Naive thymus-derived CD8-positive, alpha-beta T cell (primary cell): ENCODE measurements around the gene AIPL1. TPM values are rescaled to one million over a fixed set of nuclear protein-coding genes. Genes with fewer than 3 reads are reported as not detected.

Source experiments
- ATAC-seq, 2 donors: fragments of 150-1000 bp; cut with Tn5 transposase in 1 of 2; sonication (Bioruptor Pico), chemical (Tn5 transposase) in 1 of 2; 1 replicate in 1 of 2; 2 replicates in 1 of 2; pipeline ENCODE4 v1.10.0; 2021; ENCODE audit warnings: mild to moderate bottlenecking in 2 of 2, moderate library complexity in 2 of 2
- POLR2A ChIA-PET: fragments of 350-600 bp; sonication (Branson Sonifier 250); formaldehyde crosslinking; loops from one replicate; lab custom pipeline; 2021; ENCODE audit warnings: antibody characterized with exemption; lab: Charles Lee
- DNase-seq, 10 donors: peaks; one replicate each; pipeline versions ENCODE4 v3.0.0 to v3.0.0-alpha.2; 2020 to 2022
- H3K27ac Mint-ChIP-seq, 10 donors: one replicate each; pipeline ENCODE4 v1.8.0; 2020 to 2022; ENCODE audit warnings: mild to moderate bottlenecking in 10 of 10, mixed read lengths in 10 of 10, moderate library complexity in 4 of 10, inconsistent platforms in 1 of 10
- H3K27me3 Mint-ChIP-seq, 5 donors: one replicate each; pipeline ENCODE4 v1.8.0; 2021 to 2022; ENCODE audit warnings: mixed read lengths in 5 of 5
- H3K36me3 Mint-ChIP-seq, 3 donors: one replicate each; pipeline ENCODE4 v1.8.0; 2020 to 2022; ENCODE audit warnings: mixed read lengths in 3 of 3, mild to moderate bottlenecking in 2 of 3, inconsistent platforms in 1 of 3
- H3K4me1 Mint-ChIP-seq, 4 donors: one replicate each; pipeline ENCODE4 v1.8.0; 2021 to 2022; ENCODE audit warnings: mixed read lengths in 4 of 4
- H3K4me3 Mint-ChIP-seq, 10 donors: one replicate each; pipeline ENCODE4 v1.8.0; 2020 to 2022; ENCODE audit warnings: mild to moderate bottlenecking in 10 of 10, mixed read lengths in 10 of 10, moderate library complexity in 6 of 10, inconsistent platforms in 1 of 10
- H3K9me3 Mint-ChIP-seq, 9 donors: one replicate each; pipeline ENCODE4 v1.8.0; 2020 to 2022; ENCODE audit warnings: mixed read lengths in 9 of 9, mild to moderate bottlenecking in 3 of 9, inconsistent platforms in 1 of 9, moderate library complexity in 1 of 9
- polyA plus RNA-seq, 3 donors: library from polyadenylated mRNA; unstranded; fragments of 300-500 nt; fragmentation: Illumina TruSeq; gene quantifications; one replicate each; pipeline ENCODE4 v1.2.3, GENCODE V29; 2021
- total RNA-seq, 8 experiments: library from RNA in 2 of 8; stranded (reverse) in 2 of 8; gene quantifications; one replicate each; pipeline ENCODE4 v1.2.3 and lab custom pipeline; 2021 to 2026

AIPL1 gene
- total and polyA plus RNA-seq, 5 experiments from 2014 or later = not detected

DNA sequence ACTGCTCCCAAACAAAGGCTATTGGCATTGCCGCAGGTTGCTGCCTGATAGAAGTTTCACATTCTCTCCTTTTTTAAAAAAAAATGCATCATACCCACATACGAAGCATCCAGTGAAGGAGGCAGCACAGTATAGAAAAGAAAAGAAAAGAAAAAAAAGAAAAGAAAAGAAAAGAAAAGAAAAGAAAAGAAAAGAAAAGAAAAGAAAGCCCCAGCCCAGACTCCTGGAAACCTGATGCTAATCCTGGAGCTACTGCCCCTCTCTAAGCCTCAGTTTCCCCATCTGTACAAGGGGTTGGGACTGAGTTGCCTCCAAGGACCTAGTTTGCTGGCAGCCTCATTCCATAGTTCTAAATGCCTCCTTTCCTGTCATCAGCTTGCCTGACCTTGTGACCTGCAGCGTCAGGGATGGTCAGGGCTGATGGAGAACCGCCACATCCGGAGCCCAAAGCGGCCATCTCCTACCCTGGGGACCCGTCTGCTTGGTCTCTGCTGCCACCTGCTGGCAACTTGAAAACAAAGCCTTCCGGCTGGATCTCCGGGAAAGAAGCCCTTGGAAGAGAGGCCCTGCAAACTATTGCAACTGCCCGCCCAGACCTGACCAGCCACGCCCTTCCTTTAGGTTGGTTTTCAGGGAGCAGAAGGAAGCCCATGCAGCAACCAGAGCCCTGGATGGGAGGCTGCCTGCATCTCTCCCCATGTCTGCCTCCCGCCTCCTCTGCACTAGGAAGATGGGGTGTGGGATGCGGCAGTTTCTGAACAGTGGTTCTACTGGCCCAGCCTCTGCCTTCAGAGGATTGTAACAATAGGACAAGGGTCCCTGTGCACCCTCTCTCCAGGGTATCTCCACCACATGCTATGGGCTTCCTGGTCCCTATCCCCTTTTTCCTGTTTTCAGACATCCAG lies 13.0 kb downstream of the AIPL1 start:
- DNase-seq = peak; percentile 36 to 81 (median 60)
- peak; percentile 45 to 84 for ATAC-seq
- H3K4me3 Mint-ChIP-seq = no peak overlapping the region
- no peaks in the 10 kb centered on the region for H3K9me3 Mint-ChIP-seq
- peaks cover 1 to 8% (median 7%) of the 10 kb centered on the region in 4 donors for H3K4me1 Mint-ChIP-seq
- POLR2A ChIA-PET = interaction anchor here (0.7 kb wide), 1 partner anchor 9 kb away, joined by 3 read pairs; no protein-coding TSS in a partner anchor
- H3K27me3 Mint-ChIP-seq = peaks cover 2 to 21% (median 16%) of the 10 kb centered on the region in 5 donors
- peak overlapping the region in 3 of 10 donors; percentile 27 to 38 (median 34) for H3K27ac Mint-ChIP-seq
- H3K36me3 Mint-ChIP-seq = no peaks in the 10 kb centered on the region

- H3K4me1 Mint-ChIP-seq = peaks cover 1 to 7% (median 5%) of the 10 kb centered on the region in 4 donors
- H3K4me3 Mint-ChIP-seq = no peak overlapping the region
- peaks cover 3 to 24% (median 13%) of the 10 kb centered on the region in 5 donors for H3K27me3 Mint-ChIP-seq
- no peak overlapping the region for H3K27ac Mint-ChIP-seq
- H3K9me3 Mint-ChIP-seq = no peaks in the 10 kb centered on the region
- peak in 1 of 2 donors; percentile 50 for ATAC-seq
- DNase-seq = peak in 1 of 10 donors; percentile 10
- POLR2A ChIA-PET = no interaction called here
- no peaks in the 10 kb centered on the region for H3K36me3 Mint-ChIP-seq
Observed at GRCh38 chr17:6420173-6420641, 14.7 kb downstream of the AIPL1 start.

GRCh38 chr17:6415616-6416015 lies 19.3 kb downstream of the AIPL1 start:
- POLR2A ChIA-PET = no interaction called here
- Mint-ChIP-seq H3K4me1 (peaks cover 0 to 7% (median 2%) of the 10 kb centered on the region in 4 donors), H3K36me3 (no peaks in the 10 kb centered on the region), H3K27me3 (peaks cover 5 to 17% (median 11%) of the 10 kb centered on the region in 5 donors), H3K9me3 (no peaks in the 10 kb centered on the region), H3K27ac (no peak overlapping the region), H3K4me3 (no peak overlapping the region)
- ATAC-seq = no peak
- no peak for DNase-seq

DNA sequence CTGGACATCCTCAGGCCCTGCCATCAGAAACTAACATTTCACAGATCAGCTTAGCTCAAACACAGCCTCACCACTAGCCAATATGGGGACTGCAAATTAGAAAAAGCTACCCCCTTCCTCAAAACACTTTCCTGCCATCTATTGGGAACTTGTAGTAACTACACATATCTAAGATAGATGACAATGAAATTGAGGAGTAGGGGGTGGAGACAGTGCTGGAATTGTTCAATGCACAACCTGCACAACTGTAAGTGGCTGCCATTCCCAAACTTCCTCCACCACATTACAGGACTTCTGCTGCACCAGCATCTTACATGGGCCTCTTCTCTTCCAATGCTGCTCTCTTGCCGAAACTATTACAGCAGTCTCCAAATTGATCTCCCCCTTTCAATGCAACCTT lies 21.9 kb downstream of the AIPL1 start:
- Mint-ChIP-seq H3K27me3 (peaks cover 2 to 23% (median 8%) of the 10 kb centered on the region in 5 donors), H3K27ac (no peak overlapping the region), H3K4me1 (no peaks in the 10 kb centered on the region), H3K4me3 (no peak overlapping the region), H3K36me3 (no peaks in the 10 kb centered on the region), H3K9me3 (no peaks in the 10 kb centered on the region)
- DNase-seq = no peak
- POLR2A ChIA-PET = interaction anchor here (0.6 kb wide), 1 partner anchor 828 kb away, joined by 3 read pairs; the partner anchor contains the start of gene NLRP1
- ATAC-seq = no peak

GRCh38 chr17:6408735-6409134 lies 26.2 kb downstream of the AIPL1 start:
- Mint-ChIP-seq H3K4me3 (no peak overlapping the region), H3K27ac (no peak overlapping the region), H3K9me3 (no peaks in the 10 kb centered on the region), H3K4me1 (no peaks in the 10 kb centered on the region), H3K36me3 (no peaks in the 10 kb centered on the region), H3K27me3 (peaks cover 10 to 42% (median 25%) of the 10 kb centered on the region in 5 donors)
- POLR2A ChIA-PET = no interaction called here
- DNase-seq (no peak), ATAC-seq (no peak)

DNA sequence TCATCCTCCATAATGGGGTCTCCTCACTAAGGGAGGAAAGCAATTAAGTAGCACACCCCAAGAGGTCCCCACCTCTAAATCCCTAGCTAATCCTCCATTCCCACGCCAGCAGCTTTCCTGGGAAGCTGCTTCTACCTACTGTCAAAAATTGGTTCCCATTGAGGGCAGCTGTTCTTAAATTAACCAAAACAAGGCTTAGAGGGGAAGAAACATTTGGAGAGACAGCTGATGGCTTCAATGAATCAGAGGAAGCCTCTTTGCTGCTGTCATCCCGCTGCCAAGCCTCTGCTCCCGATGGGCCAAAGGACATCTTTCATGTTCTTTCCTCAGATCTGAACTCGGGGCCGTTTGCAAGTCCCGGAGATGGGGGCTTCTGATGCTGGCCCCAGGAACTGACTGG lies 26.6 kb downstream of the AIPL1 start:
- ATAC-seq = no peak
- POLR2A ChIA-PET = no interaction called here

DNA sequence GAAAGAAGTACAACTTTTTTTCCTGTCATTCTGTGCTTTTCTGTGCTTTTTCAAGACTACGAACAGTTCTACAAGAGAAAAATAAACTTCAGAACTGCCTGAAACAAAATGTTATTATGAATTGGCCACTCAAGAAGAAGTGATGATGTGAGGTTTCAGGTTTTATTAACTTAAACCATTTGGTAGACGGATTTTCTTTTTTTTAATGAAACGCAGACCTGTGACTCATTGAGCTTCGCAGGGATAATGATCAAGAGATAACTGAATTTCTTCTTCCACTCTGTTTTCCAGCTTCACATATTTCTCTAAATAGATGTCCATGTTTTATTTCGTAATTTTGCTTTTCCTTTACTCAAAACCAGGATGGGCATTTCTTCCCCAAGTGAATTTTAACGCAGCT lies 32.7 kb downstream of the AIPL1 start:
- no peaks in the 10 kb centered on the region for H3K4me1 Mint-ChIP-seq
- H3K27me3 Mint-ChIP-seq = peaks cover 12 to 29% (median 23%) of the 10 kb centered on the region in 5 donors
- H3K9me3 Mint-ChIP-seq = peaks cover 0 to 13% (median 4%) of the 10 kb centered on the region in 9 donors
- DNase-seq = no peak
- POLR2A ChIA-PET = no interaction called here
- H3K27ac Mint-ChIP-seq = peak overlapping the region in 1 of 10 donors; percentile 10
- ATAC-seq = no peak
- peaks cover 0 to 9% (median 0%) of the 10 kb centered on the region in 3 donors for H3K36me3 Mint-ChIP-seq
- H3K4me3 Mint-ChIP-seq = no peak overlapping the region

More for the DNA sequence above, 26.6 kb downstream of the AIPL1 start:
- no peaks in the 10 kb centered on the region for H3K36me3 Mint-ChIP-seq
- H3K27ac Mint-ChIP-seq = peak overlapping the region in 1 of 10 donors; percentile 9
- DNase-seq = no peak
- peaks cover 12 to 47% (median 25%) of the 10 kb centered on the region in 5 donors for H3K27me3 Mint-ChIP-seq
- H3K4me1 Mint-ChIP-seq = no peaks in the 10 kb centered on the region
- no peak overlapping the region for H3K4me3 Mint-ChIP-seq
- H3K9me3 Mint-ChIP-seq = no peaks in the 10 kb centered on the region

DNA sequence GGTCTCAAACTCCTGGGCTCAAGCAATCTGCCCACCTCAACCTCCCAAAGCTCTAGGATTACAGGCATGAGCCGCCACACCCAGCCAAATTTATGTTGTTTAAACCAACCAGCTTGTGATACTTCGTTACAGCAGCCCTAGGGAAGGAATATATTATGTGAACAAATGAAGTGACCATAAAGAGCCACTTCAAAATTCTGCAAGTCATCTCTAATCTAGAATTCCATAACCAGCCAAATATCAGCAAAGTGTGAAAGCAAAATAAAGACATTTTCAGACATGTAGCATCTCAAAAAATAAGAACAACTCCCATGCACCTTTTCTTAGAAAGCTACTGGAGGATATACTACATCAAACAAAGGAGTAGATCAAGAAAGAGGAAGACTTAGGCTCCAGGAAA lies 36.0 kb downstream of the AIPL1 start:
- POLR2A ChIA-PET = no interaction called here
- H3K27me3 Mint-ChIP-seq = peaks cover 12 to 35% (median 24%) of the 10 kb centered on the region in 5 donors
- H3K4me1 Mint-ChIP-seq = no peaks in the 10 kb centered on the region
- H3K36me3 Mint-ChIP-seq = peaks cover 0 to 9% (median 0%) of the 10 kb centered on the region in 3 donors
- no peak overlapping the region for H3K4me3 Mint-ChIP-seq
- peak overlapping the region in 1 of 10 donors; percentile 13 for H3K27ac Mint-ChIP-seq
- ATAC-seq (no peak), DNase-seq (no peak)
- H3K9me3 Mint-ChIP-seq = peaks cover 0 to 13% (median 4%) of the 10 kb centered on the region in 9 donors

GRCh38 chr17:6394055-6394606 lies 40.8 kb downstream of the AIPL1 start:
- H3K27ac Mint-ChIP-seq = peak overlapping the region in 2 of 10 donors; percentile 54 to 67
- ATAC-seq (no peak), DNase-seq (no peak)
- H3K27me3 Mint-ChIP-seq = peaks cover 14 to 43% (median 39%) of the 10 kb centered on the region in 5 donors
- H3K9me3 Mint-ChIP-seq = peaks cover 0 to 11% (median 3%) of the 10 kb centered on the region in 9 donors
- H3K4me3 Mint-ChIP-seq = no peak overlapping the region
- H3K4me1 Mint-ChIP-seq = no peaks in the 10 kb centered on the region
- POLR2A ChIA-PET = no interaction called here
- H3K36me3 Mint-ChIP-seq = peaks cover 0 to 8% (median 0%) of the 10 kb centered on the region in 3 donors

- no peak for DNase-seq
- Mint-ChIP-seq H3K27ac (no peak overlapping the region), H3K4me1 (no peaks in the 10 kb centered on the region), H3K9me3 (peaks cover 0 to 7% (median 0%) of the 10 kb centered on the region in 9 donors), H3K27me3 (peaks cover 14 to 43% (median 37%) of the 10 kb centered on the region in 5 donors), H3K36me3 (peaks cover 0 to 4% (median 0%) of the 10 kb centered on the region in 3 donors), H3K4me3 (no peak overlapping the region)
- POLR2A ChIA-PET = interaction anchor here (0.7 kb wide), 1 partner anchor 321 kb away, joined by 3 read pairs; no protein-coding TSS in a partner anchor
- no peak for ATAC-seq
Observed at GRCh38 chr17:6393351-6393952, 41.5 kb downstream of the AIPL1 start.

- Mint-ChIP-seq H3K27ac (no peak overlapping the region), H3K36me3 (no peaks in the 10 kb centered on the region), H3K27me3 (peaks cover 14 to 43% (median 33%) of the 10 kb centered on the region in 5 donors), H3K4me3 (no peak overlapping the region), H3K9me3 (peaks cover 0 to 2% (median 0%) of the 10 kb centered on the region in 9 donors), H3K4me1 (no peaks in the 10 kb centered on the region)
- no peak for ATAC-seq
- POLR2A ChIA-PET = interaction anchor here (0.7 kb wide), 1 partner anchor 321 kb away, joined by 3 read pairs; no protein-coding TSS in a partner anchor
- no peak for DNase-seq
Observed at GRCh38 chr17:6392609-6393350, 42.1 kb downstream of the AIPL1 start.

DNA sequence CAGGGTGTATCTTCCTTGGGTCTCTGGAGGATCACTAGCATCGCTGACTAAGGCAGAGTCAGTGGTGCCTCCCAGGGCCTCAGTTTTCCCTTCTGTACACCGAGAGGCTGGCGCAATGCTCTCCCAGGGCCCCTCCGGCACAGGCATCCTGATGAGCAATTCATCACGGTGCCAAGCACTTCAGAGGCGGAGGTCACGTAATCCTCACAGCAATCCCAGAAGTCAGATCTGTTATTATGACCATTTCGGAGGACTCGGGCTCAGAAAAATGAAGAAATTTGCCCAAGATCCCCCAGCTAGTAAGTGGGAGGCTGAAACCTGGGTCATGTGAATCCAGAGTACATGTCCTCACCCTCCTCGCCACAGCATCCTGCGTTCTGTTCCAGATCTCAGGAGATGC lies 46.5 kb downstream of the AIPL1 start:
- no peak for DNase-seq
- no peak overlapping the region for H3K27ac Mint-ChIP-seq
- POLR2A ChIA-PET = no interaction called here
- no peaks in the 10 kb centered on the region for H3K9me3 Mint-ChIP-seq
- peaks cover 3 to 22% (median 15%) of the 10 kb centered on the region in 5 donors for H3K27me3 Mint-ChIP-seq
- H3K36me3 Mint-ChIP-seq = no peaks in the 10 kb centered on the region
- no peak overlapping the region for H3K4me3 Mint-ChIP-seq
- ATAC-seq = no peak
- H3K4me1 Mint-ChIP-seq = no peaks in the 10 kb centered on the region
